OCI-LY3 (cell line): Measurements from ENCODE around the gene PTDSS2.

Source experiments
- CTCF ChIP-seq: fragments of 200-600, 300-600 bp; sonication (generic); IDR thresholded peaks from 2 replicates; pipeline ENCODE4 v1.5.1; 2014; ENCODE audit warnings: antibody characterized with exemption, low read length, low read depth
- EZH2phosphoT487 ChIP-seq: fragments of 200-600 bp; shearing (Covaris generic); IDR thresholded peaks from 2 replicates; pipeline ENCODE4 v1.6.1; 2018; ENCODE audit warnings: antibody characterized with exemption, mixed run types, low read depth

DNA sequence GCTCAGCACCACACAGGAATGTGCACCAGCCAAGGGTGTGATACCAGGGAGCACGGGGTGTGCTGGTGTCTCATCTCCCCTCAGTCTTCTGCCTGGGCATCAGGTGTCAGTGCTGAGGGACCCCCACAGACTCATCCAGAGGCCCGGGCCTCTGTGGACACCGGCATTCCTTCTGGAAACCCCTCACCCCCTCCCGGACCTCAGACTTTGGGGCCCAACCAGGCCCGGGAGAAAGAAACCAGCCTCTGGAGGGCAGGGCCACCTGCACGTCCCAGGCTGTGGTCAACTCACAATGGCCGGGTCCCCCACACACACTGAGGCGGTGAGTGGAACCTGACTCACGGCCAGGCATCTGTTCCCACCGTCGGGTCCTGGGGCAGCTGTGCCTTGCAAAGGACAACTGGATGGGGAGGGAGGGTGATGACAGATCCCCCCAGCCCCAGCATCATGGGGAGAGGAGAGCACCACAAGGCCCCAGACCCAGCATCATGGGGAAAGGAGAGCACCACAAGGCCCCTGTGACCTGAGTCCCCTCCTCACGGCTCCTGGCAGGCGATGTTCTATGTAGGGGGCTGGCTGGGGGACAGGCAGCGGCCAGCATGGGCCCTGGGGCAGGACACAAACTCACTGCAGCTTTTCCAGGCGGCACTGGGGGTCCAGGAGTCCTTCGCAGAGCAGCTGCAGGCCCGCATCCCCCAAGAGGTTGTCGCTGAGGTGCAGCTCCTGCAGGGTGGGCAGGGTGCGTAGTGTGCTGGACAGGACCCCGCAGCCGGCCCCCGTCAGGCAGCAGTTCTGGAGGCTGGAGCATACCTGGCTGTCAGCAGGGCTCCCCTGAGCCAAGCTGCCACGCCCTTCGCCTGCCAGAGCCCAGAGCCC is 49.4 kb downstream of the PTDSS2 start:
- no peak for TF ChIP-seq CTCF
- TF ChIP-seq EZH2phosphoT487: no peak
